Endothelial cell of umbilical vein (primary cell): ENCODE data around the gene IRF2.

Experiments used
- CTCF ChIP-seq, 2 donors: IDR thresholded peaks; 1 replicate in 1 of 2; 2 replicates in 1 of 2; pipeline ENCODE4 v1.5.1; 2011; ENCODE audit warnings: low read length in 2 of 2, mild to moderate bottlenecking in 2 of 2, moderate library complexity in 2 of 2, control low read depth in 1 of 2, inconsistent platforms in 1 of 2, low read depth in 1 of 2; ENCODE audit not compliant: insufficient read depth in 1 of 2; ENCODE audit errors: extremely low read depth in 1 of 2
- EZH2 ChIP-seq: IDR thresholded peaks from 2 replicates; pipeline ENCODE4 v1.6.1; 2012; ENCODE audit warnings: borderline replicate concordance, low read depth, mild to moderate bottlenecking, moderate library complexity, low read length, inconsistent platforms; ENCODE audit not compliant: severe bottlenecking
- MYC ChIP-seq: IDR thresholded peaks from one replicate; pipeline ENCODE4 v1.6.1; 2011; ENCODE audit warnings: mild to moderate bottlenecking, low read depth, low read length
- POLR2A ChIP-seq: IDR thresholded peaks from 2 replicates; pipeline ENCODE4 v1.6.1; 2012; ENCODE audit warnings: low read depth, mild to moderate bottlenecking, control low read depth, low read length
- POLR2AphosphoS5 ChIP-seq: IDR thresholded peaks from 2 replicates; pipeline ENCODE4 v1.6.1; 2012; ENCODE audit warnings: low read depth, mild to moderate bottlenecking, control low read depth, low read length, moderate library complexity; ENCODE audit not compliant: insufficient read depth
- TF ChIP-seq, protein P1 (sequence below): IDR thresholded peaks from 2 replicates; pipeline ENCODE4 v1.6.1; 2011; ENCODE audit not compliant: insufficient read depth, insufficient read length

- TF ChIP-seq CTCF (IDR thresholded peaks at IDR 0.05; ENCODE audit: extremely low read depth in 1 of 2, insufficient read depth in 1 of 2, low read depth in 1 of 2, low read length in 2 of 2) (no peak), EZH2 (no peak), POLR2A (no peak), MYC (no peak), POLR2AphosphoS5 (no peak)
- TF ChIP-seq, protein P1, sequence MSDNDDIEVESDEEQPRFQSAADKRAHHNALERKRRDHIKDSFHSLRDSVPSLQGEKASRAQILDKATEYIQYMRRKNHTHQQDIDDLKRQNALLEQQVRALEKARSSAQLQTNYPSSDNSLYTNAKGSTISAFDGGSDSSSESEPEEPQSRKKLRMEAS: no peak
Measured at GRCh38 chr4:184416913-184417734, 57.2 kb downstream of the IRF2 start.
